LNCaP clone FGC (cell line): ENCODE results near the gene IFNE.

Experiments used
- DNase-seq: peaks from one replicate; pipeline ENCODE4 v3.0.0-alpha.2; 2011; ENCODE audit warnings: low read depth
- H3K4me3 ChIP-seq: 2 replicates; pipeline ENCODE4 v1.5.1; 2011; ENCODE audit warnings: mild to moderate bottlenecking, low read depth, low read length, control low read depth
- CTCF ChIP-seq: IDR thresholded peaks from 2 replicates; pipeline ENCODE4 v1.5.1; 2012; ENCODE audit warnings: mild to moderate bottlenecking; ENCODE audit not compliant: control insufficient read depth, insufficient read depth; ENCODE audit errors: extremely low read depth

The IFNE gene

GRCh38 chr9:21507483-21507790, 25.3 kb upstream of the IFNE start:
- no peak overlapping the region for H3K4me3 ChIP-seq
- TF ChIP-seq CTCF: no peak
- DNase-seq: no peak

DNA sequence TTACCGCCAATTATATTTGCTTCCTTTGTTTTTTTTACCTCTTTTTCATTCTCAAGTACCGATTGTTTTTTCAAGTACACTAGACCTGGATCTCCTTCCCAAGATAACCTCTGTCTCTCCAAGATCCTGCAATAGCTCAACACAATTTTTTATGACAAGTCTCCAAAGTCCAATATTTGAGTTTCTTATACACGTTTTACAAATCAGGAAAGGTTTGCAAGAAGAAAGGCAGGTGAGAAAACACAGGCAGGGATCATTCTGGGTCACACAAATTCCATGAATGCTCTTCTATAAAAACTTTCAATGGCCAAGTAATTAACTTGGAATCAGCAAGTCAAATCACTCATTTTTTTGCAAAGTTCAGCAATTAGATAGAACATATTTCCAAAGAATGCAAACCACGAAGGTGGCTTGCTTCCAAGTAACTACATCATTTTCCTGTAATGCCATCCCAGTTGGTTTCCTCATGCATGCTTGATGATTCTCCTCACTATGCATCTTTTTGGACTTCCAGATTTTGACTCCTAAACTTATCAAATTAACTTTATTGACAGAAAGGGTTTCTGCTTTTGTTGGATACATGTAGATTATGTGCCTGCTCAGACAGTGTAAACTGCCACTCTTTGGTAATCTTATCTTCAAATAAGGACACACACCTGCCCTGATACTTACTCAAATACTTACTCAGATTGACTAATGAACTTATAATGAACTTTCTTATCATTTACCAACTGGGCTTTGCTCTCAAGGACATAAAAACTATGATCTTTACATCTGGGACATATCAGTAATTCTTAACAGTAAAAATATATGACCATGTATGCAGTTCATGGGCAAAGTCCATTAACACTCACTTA, 24.7 kb upstream of the IFNE start:
- no peak for TF ChIP-seq CTCF
- no peak overlapping the region for H3K4me3 ChIP-seq
- DNase-seq: no peak

- no peak for TF ChIP-seq CTCF
- no peak for DNase-seq
Measured at GRCh38 chr9:21505425-21506179, 23.5 kb upstream of the IFNE start.

GRCh38 chr9:21504894-21505293, 22.8 kb upstream of the IFNE start:
- no peak overlapping the region for H3K4me3 ChIP-seq

More at GRCh38 chr9:21505425-21506179, 23.5 kb upstream of the IFNE start:
- H3K4me3 ChIP-seq: no peak overlapping the region

DNA sequence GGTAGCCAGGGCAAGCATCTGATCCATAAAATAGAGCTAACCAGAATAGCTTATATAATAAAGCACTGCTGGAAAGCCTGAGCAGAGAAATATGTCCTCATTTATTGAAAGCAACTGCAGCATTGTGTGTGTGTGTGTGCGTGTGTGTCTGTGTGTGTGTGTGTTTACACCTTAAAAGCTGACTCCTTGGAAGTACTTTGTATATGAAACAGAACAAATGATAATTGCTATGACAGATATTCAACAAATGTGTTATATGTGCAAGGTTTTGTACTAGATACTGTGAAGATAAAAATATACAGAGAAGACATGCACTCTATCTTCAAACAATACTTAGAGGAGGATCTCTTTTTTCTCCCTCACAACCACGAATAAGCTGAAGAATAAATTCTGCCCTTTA, 22.0 kb upstream of the IFNE start:
- TF ChIP-seq CTCF: no peak
- H3K4me3 ChIP-seq: no peak overlapping the region
- no peak for DNase-seq

More at GRCh38 chr9:21504894-21505293, 22.8 kb upstream of the IFNE start:
- no peak for DNase-seq
- no peak for TF ChIP-seq CTCF

DNA sequence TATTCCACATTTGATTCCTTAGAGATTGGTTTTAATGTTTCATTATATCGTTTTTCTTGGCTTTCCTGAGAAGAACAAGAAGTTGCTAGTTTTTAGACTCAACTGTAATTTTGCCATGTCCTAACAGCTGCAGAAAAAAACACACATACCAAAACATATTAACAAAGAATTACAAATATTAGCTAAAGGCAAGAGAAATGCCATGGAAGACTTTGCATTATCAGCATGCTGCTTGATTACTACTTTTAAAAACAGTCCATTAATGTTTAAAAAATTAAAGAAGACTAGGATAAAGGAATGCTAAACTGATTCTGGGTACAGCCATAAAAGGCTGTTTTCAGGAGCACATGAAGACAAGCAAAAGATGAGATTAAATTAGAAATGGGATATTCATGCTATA, 20.5 kb upstream of the IFNE start:
- no peak for TF ChIP-seq CTCF
- no peak for DNase-seq
- no peak overlapping the region for H3K4me3 ChIP-seq
